ENCODE results near the gene SH2D4B. TPM values are rescaled to one million over a fixed set of nuclear protein-coding genes. Genes with fewer than 3 reads are reported as not detected.

Gene SH2D4B
- total RNA-seq, 4 donors from 2014 or later = 0.13 TPM; not detected in 3

GRCh38 chr10:80524190-80524909 is 13.4 kb upstream of the SH2D4B start:
- Histone ChIP-seq H3K27ac (peak overlapping the region in 1 of 4 donors; percentile 19), H3K4me3 (no peak overlapping the region), H3K4me1 (peaks cover 6 to 65% (median 17%) of the 10 kb centered on the region in 3 donors), H3K9me3 (no peaks in the 10 kb centered on the region), H3K27me3 (no peaks in the 10 kb centered on the region), H3K36me3 (peaks cover 0 to 31% (median 0%) of the 10 kb centered on the region in 3 donors)
- 56 to 68% methylated on average over 4 to 8 of the region's 12 CpGs for whole genome bisulfite sequencing, 2 donors
- intact Hi-C loops (cut with DNase I) = no loop called here
- no peak for DNase-seq
- no peak for TF ChIP-seq POLR2A (IDR thresholded peaks at IDR 0.05)
- no peak for TF ChIP-seq CTCF (IDR thresholded peaks at IDR 0.05)

- intact Hi-C loops (cut with DNase I) = no loop called here
- H3K36me3 ChIP-seq = peaks cover 0 to 12% (median 0%) of the 10 kb centered on the region in 3 donors
- DNase-seq = no peak
- no peaks in the 10 kb centered on the region for H3K27me3 ChIP-seq
- H3K4me3 ChIP-seq = no peak overlapping the region
- no peak overlapping the region for H3K27ac ChIP-seq
- H3K9me3 ChIP-seq = no peaks in the 10 kb centered on the region
- TF ChIP-seq CTCF (IDR thresholded peaks at IDR 0.05) (no peak), POLR2A (IDR thresholded peaks at IDR 0.05) (no peak)
- H3K4me1 ChIP-seq = peaks cover 6 to 64% (median 17%) of the 10 kb centered on the region in 3 donors
- 58 to 70% methylated on average over 2 of the region's 2 CpGs for WGBS, 2 donors
Observed at GRCh38 chr10:80526218-80526617, 11.5 kb upstream of the SH2D4B start.

GRCh38 chr10:80526742-80527141 is 11.0 kb upstream of the SH2D4B start:
- intact Hi-C loops (cut with DNase I) = no loop called here
- Histone ChIP-seq H3K4me1 (peaks cover 6 to 64% (median 17%) of the 10 kb centered on the region in 3 donors), H3K27ac (no peak overlapping the region), H3K9me3 (no peaks in the 10 kb centered on the region), H3K27me3 (no peaks in the 10 kb centered on the region), H3K36me3 (peaks cover 0 to 7% (median 0%) of the 10 kb centered on the region in 3 donors), H3K4me3 (no peak overlapping the region)
- TF ChIP-seq CTCF (IDR thresholded peaks at IDR 0.05) (no peak), POLR2A (IDR thresholded peaks at IDR 0.05) (no peak)
- DNase-seq = no peak
- 27 to 40% methylated on average over 1 to 2 of the region's 6 CpGs for WGBS, 2 donors

- DNase-seq = no peak
- Histone ChIP-seq H3K4me1 (peaks cover 6 to 51% (median 17%) of the 10 kb centered on the region in 3 donors), H3K4me3 (no peak overlapping the region), H3K9me3 (no peaks in the 10 kb centered on the region), H3K27me3 (no peaks in the 10 kb centered on the region), H3K36me3 (no peaks in the 10 kb centered on the region), H3K27ac (no peak overlapping the region)
- no peak for TF ChIP-seq POLR2A (IDR thresholded peaks at IDR 0.05)
- TF ChIP-seq CTCF (IDR thresholded peaks at IDR 0.05) = no peak
- WGBS, 2 donors = no CpG with 5 or more reads among the region's 2 CpGs
- intact Hi-C loops (cut with DNase I) = no loop called here
Observed at GRCh38 chr10:80528185-80528700, 9.5 kb upstream of the SH2D4B start.

- TF ChIP-seq CTCF (IDR thresholded peaks at IDR 0.05) = no peak
- no peak for TF ChIP-seq POLR2A (IDR thresholded peaks at IDR 0.05)
- WGBS, 2 donors = 83% methylated on average over 4 of the region's 6 CpGs; no CpG with 5 or more reads in 1 of the 2 donors
- H3K27me3 ChIP-seq = no peaks in the 10 kb centered on the region
Observed at GRCh38 chr10:80528901-80529300, 8.8 kb upstream of the SH2D4B start.

More at GRCh38 chr10:80528901-80529300, 8.8 kb upstream of the SH2D4B start:
- Histone ChIP-seq H3K9me3 (no peaks in the 10 kb centered on the region), H3K36me3 (no peaks in the 10 kb centered on the region), H3K27ac (peak overlapping the region in 2 of 4 donors; percentile 46 to 61), H3K4me1 (peaks cover 6 to 44% (median 13%) of the 10 kb centered on the region in 3 donors), H3K4me3 (no peak overlapping the region)
- DNase-seq = no peak
- intact Hi-C loops (cut with DNase I) = no loop called here

All from esophagus squamous epithelium (tissue), 5 donors.